Testis (tissue), 3 donors: ENCODE results near the gene STK40. TPM values are rescaled to one million over a fixed set of nuclear protein-coding genes. Genes with fewer than 3 reads are reported as not detected.

Experiments
- DNase-seq: peaks from one replicate; pipeline ENCODE4 v3.0.0-alpha.2; 2019
- H3K27ac ChIP-seq, 2 donors: fragments of 200-600 bp; sonication (generic); one replicate each; pipeline ENCODE4 v1.5.1; 2019
- H3K27me3 ChIP-seq: fragments of 200-600 bp; sonication (generic); one replicate; pipeline ENCODE4 v1.5.1; 2019
- H3K36me3 ChIP-seq: fragments of 200-600 bp; sonication (generic); one replicate; pipeline ENCODE4 v1.5.1; 2017; ENCODE audit warnings: low read depth; ENCODE audit errors: missing control alignments
- H3K4me1 ChIP-seq: fragments of 200-600 bp; sonication (generic); one replicate; pipeline ENCODE4 v1.5.1; 2019
- H3K4me3 ChIP-seq, 2 donors: fragments of 200-600 bp; sonication (generic); one replicate each; pipeline ENCODE4 v1.5.1; 2017 to 2019
- H3K9me3 ChIP-seq: fragments of 200-600 bp; sonication (generic); one replicate; pipeline ENCODE4 v1.5.1; 2017
- CTCF ChIP-seq, 3 experiments: fragments of 450-650 bp in 2 of 3; fragments of 200-600 bp in 1 of 3; sonication (generic) in 1 of 3; IDR thresholded peaks; one replicate each; pipeline ENCODE4 v1.5.1; 2016 to 2019; ENCODE audit warnings: antibody characterized with exemption in 3 of 3, mild to moderate bottlenecking in 2 of 3, moderate library complexity in 1 of 3
- POLR2A ChIP-seq: fragments of 450-650 bp; IDR thresholded peaks from one replicate; pipeline ENCODE4 v1.6.1; 2017; ENCODE audit warnings: antibody characterized with exemption, mild to moderate bottlenecking, moderate library complexity
- WGBS, 2 donors: methylation state at CpG; one replicate each; pipeline ENCODE4 v1.1.5; 2018; 5-methylcytosine and 5-hydroxymethylcytosine counted together
- intact Hi-C: fragments of 100-400 bp; cut with DNase I; formaldehyde crosslinking; loops from one replicate; pipeline ENCODE4 v1.15.1; 2023; ENCODE audit warnings: low total_unique reads
- polyA plus RNA-seq: library from polyadenylated mRNA; stranded (reverse); fragments of 350-450 nt; fragmentation: Illumina TruSeq; extraction: RNeasy Lipid Tissue Mini Kit (QIAGEN cat#74804); gene quantifications from one replicate; pipeline ENCODE4 v1.2.3, GENCODE V29; 2014; ENCODE audit warnings: low read depth, low replicate concordance; ENCODE audit not compliant: insufficient read depth
- total RNA-seq, 2 donors: library from RNA; depleted of rRNA; stranded (reverse); fragments of >200 nt; gene quantifications; one replicate each; pipeline ENCODE4 v1.2.3, GENCODE V29; 2016

STK40 gene
- total and polyA plus RNA-seq, 3 donors from 2014 or later: 126 to 159 (median 140) TPM

- WGBS, 2 donors: 82 to 86% methylated on average over 3 of the region's 3 CpGs
- TF ChIP-seq CTCF (IDR thresholded peaks at IDR 0.05) (no peak), POLR2A (no peak)
- no peak for DNase-seq
- peak overlapping the region in 1 of 2 donors; percentile 89 for H3K27ac ChIP-seq
- H3K4me3 ChIP-seq: no peak overlapping the region
- no peaks in the 10 kb centered on the region for H3K36me3 ChIP-seq
- H3K9me3 ChIP-seq: no peaks in the 10 kb centered on the region
- intact Hi-C loops: no loop called here
- no peaks in the 10 kb centered on the region for H3K27me3 ChIP-seq
- H3K4me1 ChIP-seq: peaks cover 45% of the 10 kb centered on the region
Measured at GRCh38 chr1:36372617-36373016, 13.1 kb downstream of the STK40 start.

- DNase-seq: peak; percentile 88
- Histone ChIP-seq H3K27me3 (no peaks in the 10 kb centered on the region), H3K9me3 (no peaks in the 10 kb centered on the region), H3K36me3 (no peaks in the 10 kb centered on the region), H3K4me1 (peaks cover 46% of the 10 kb centered on the region), H3K27ac (no peak overlapping the region), H3K4me3 (no peak overlapping the region)
- intact Hi-C loops: no loop called here
- TF ChIP-seq POLR2A (no peak), CTCF (IDR thresholded peaks at IDR 0.05) (peak; percentile 93 to 98 (median 94))
- 63 to 69% methylated on average over 7 of the region's 7 CpGs for WGBS, 2 donors
Measured at GRCh38 chr1:36369061-36369861, 16.5 kb downstream of the STK40 start.

- TF ChIP-seq POLR2A (no peak), CTCF (IDR thresholded peaks at IDR 0.05) (no peak)
- H3K27ac ChIP-seq: no peak overlapping the region
- WGBS, 2 donors: 85 to 95% methylated on average over 4 of the region's 4 CpGs
- H3K27me3 ChIP-seq: no peaks in the 10 kb centered on the region
- H3K4me1 ChIP-seq: peaks cover 32% of the 10 kb centered on the region
- no peak for DNase-seq
- no peaks in the 10 kb centered on the region for H3K36me3 ChIP-seq
- H3K9me3 ChIP-seq: no peaks in the 10 kb centered on the region
- H3K4me3 ChIP-seq: no peak overlapping the region
- intact Hi-C loops: no loop called here
Measured at GRCh38 chr1:36367798-36368197, 17.9 kb downstream of the STK40 start.

GRCh38 chr1:36367066-36367465 lies 18.7 kb downstream of the STK40 start:
- Histone ChIP-seq H3K9me3 (no peaks in the 10 kb centered on the region), H3K4me1 (peaks cover 27% of the 10 kb centered on the region), H3K27me3 (no peaks in the 10 kb centered on the region), H3K4me3 (no peak overlapping the region), H3K27ac (peak overlapping the region in 1 of 2 donors; percentile 19), H3K36me3 (no peaks in the 10 kb centered on the region)
- intact Hi-C loops: no loop called here
- TF ChIP-seq CTCF (IDR thresholded peaks at IDR 0.05): no peak
- TF ChIP-seq POLR2A: no peak
- no peak for DNase-seq
- WGBS, 2 donors: 84 to 97% methylated on average over 3 to 5 of the region's 5 CpGs
